HepG2 (cell line): ENCODE data around the gene SMAD3. TPM values are rescaled to one million over a fixed set of nuclear protein-coding genes. Genes with fewer than 3 reads are reported as not detected.

Source experiments
- ESRRA ChIP-seq: sonication (generic); formaldehyde crosslinking; IDR thresholded peaks from 2 replicates; pipeline ENCODE4 v1.5.1; 2020; ENCODE audit warnings: mild to moderate bottlenecking, low read depth, missing genetic modification reagents
- GTF3A ChIP-seq: sonication (generic); formaldehyde crosslinking; conservative IDR thresholded peaks from 2 replicates; pipeline ENCODE4 v1.4.0; 2020; ENCODE audit warnings: mild to moderate bottlenecking, missing genetic modification reagents
- HNF4G ChIP-seq, 2 experiments: sonication (generic) in 1 of 2; formaldehyde crosslinking in 1 of 2; IDR thresholded peaks; 2 replicates each; pipeline versions ENCODE4 v1.4.0 to v1.6.1; 2011 to 2020; ENCODE audit warnings: borderline replicate concordance in 2 of 2, low read depth in 2 of 2, mild to moderate bottlenecking in 2 of 2, low read length in 1 of 2, missing genetic modification reagents in 1 of 2, moderate library complexity in 1 of 2
- JUN ChIP-seq: sonication (generic); formaldehyde crosslinking; IDR thresholded peaks from 2 replicates; pipeline ENCODE4 v1.4.0; 2020; ENCODE audit warnings: mild to moderate bottlenecking, missing genetic modification reagents
- POLR2AphosphoS5 ChIP-seq: IDR thresholded peaks from 2 replicates; pipeline ENCODE4 v1.6.1; 2012; ENCODE audit warnings: low read depth, low read length
- RAD21 ChIP-seq: fragments of 450-650 bp; formaldehyde crosslinking; IDR thresholded peaks from 2 replicates; pipeline ENCODE4 v1.5.0; 2020; ENCODE audit warnings: mild to moderate bottlenecking
- TBX2 ChIP-seq: sonication (generic); formaldehyde crosslinking; IDR thresholded peaks from 2 replicates; pipeline ENCODE4 v1.5.0; 2020; ENCODE audit warnings: missing genetic modification reagents, mild to moderate bottlenecking, borderline replicate concordance
- THAP11 ChIP-seq: IDR thresholded peaks from 2 replicates; pipeline ENCODE4 v1.6.1; 2016; ENCODE audit warnings: missing biosample characterization, missing genetic modification reagents
- TOE1 ChIP-seq: sonication (generic); formaldehyde crosslinking; IDR thresholded peaks from 2 replicates; pipeline ENCODE4 v1.4.0; 2020; ENCODE audit warnings: mild to moderate bottlenecking, missing genetic modification reagents
- U2AF1 ChIP-seq: fragments of 200-400 bp; formaldehyde crosslinking; optimal IDR thresholded peaks from 2 replicates; pipeline ENCODE3; 2017; ENCODE audit warnings: mild to moderate bottlenecking, low read depth, low read length
- XBP1 ChIP-seq: sonication (generic); formaldehyde crosslinking; IDR thresholded peaks from 2 replicates; pipeline ENCODE4 v1.5.0; 2020; ENCODE audit warnings: missing genetic modification reagents
- ZEB1 ChIP-seq: IDR thresholded peaks from 2 replicates; pipeline ENCODE4 v1.6.1; 2012; ENCODE audit warnings: mild to moderate bottlenecking, low read depth, inconsistent platforms; ENCODE audit not compliant: insufficient replicate concordance
- ZFP90 ChIP-seq: sonication (generic); formaldehyde crosslinking; IDR thresholded peaks from 2 replicates; pipeline ENCODE4 v1.8.0; 2022; ENCODE audit warnings: missing genetic modification reagents, mild to moderate bottlenecking, inconsistent platforms, borderline replicate concordance
- ZFY ChIP-seq: sonication (generic); formaldehyde crosslinking; IDR thresholded peaks from 2 replicates; pipeline ENCODE4 v1.4.0; 2020; ENCODE audit warnings: missing genetic modification reagents
- ZMAT3 ChIP-seq: sonication (generic); formaldehyde crosslinking; conservative IDR thresholded peaks from 2 replicates; pipeline ENCODE4 v1.7.0; 2021; ENCODE audit warnings: missing genetic modification reagents
- ZMYM4 ChIP-seq: sonication (generic); formaldehyde crosslinking; IDR thresholded peaks from 2 replicates; pipeline ENCODE4 v1.8.1; 2023; ENCODE audit warnings: mild to moderate bottlenecking, missing genetic modification reagents
- ZNF263 ChIP-seq: sonication (generic); formaldehyde crosslinking; IDR thresholded peaks from 2 replicates; pipeline ENCODE4 v1.4.0; 2020; ENCODE audit warnings: missing genetic modification reagents
- ZNF556 ChIP-seq: sonication (generic); formaldehyde crosslinking; IDR thresholded peaks from 2 replicates; pipeline ENCODE4 v1.4.0; 2020; ENCODE audit warnings: mild to moderate bottlenecking, missing genetic modification reagents, borderline replicate concordance
- ZNF674 ChIP-seq: sonication (generic); formaldehyde crosslinking; IDR thresholded peaks from 2 replicates; pipeline ENCODE4 v1.5.0; 2020; ENCODE audit warnings: low read depth, mild to moderate bottlenecking, missing genetic modification reagents
- ZNF746 ChIP-seq: sonication (generic); formaldehyde crosslinking; IDR thresholded peaks from 2 replicates; pipeline ENCODE4 v1.8.0; 2022; ENCODE audit warnings: mild to moderate bottlenecking, missing genetic modification reagents
- ZNF747 ChIP-seq: sonication (generic); formaldehyde crosslinking; IDR thresholded peaks from 2 replicates; pipeline ENCODE4 v1.8.1; 2023; ENCODE audit warnings: missing genetic modification reagents, mild to moderate bottlenecking, borderline replicate concordance
- polyA plus RNA-seq, 8 experiments: library from polyadenylated mRNA; depleted of rRNA in 3 of 8; stranded (reverse) in 7 of 8; unstranded in 1 of 8; fragments of >200 nt; fragmentation: Illumina TruSeq in 4 of 8; extraction: Trizol in 4 of 8; gene quantifications; 2 replicates each; pipeline versions ENCODE4 v1.2.1 to v1.2.3, GENCODE V29; 2011 to 2016; ENCODE audit warnings: low read depth in 4 of 8, missing spikeins in 1 of 8, mixed read lengths in 1 of 8; ENCODE audit not compliant: insufficient read depth in 1 of 8
- total RNA-seq, 5 experiments: library from RNA; depleted of rRNA; stranded (reverse); fragments of >200 nt; fragmentation: Illumina TruSeq; extraction: Trizol; gene quantifications; 2 replicates each; pipeline ENCODE4 v1.2.3, GENCODE V29; 2016; ENCODE audit warnings: low read depth in 1 of 5
- TF ChIP-seq, protein P1 (sequence below): sonication (generic); formaldehyde crosslinking; IDR thresholded peaks from 2 replicates; pipeline ENCODE4 v1.8.1; 2023; ENCODE audit warnings: mild to moderate bottlenecking, missing genetic modification reagents
- TF ChIP-seq, protein P2 (sequence below): sonication (generic); formaldehyde crosslinking; IDR thresholded peaks from 2 replicates; pipeline ENCODE4 v1.4.0; 2020; ENCODE audit warnings: missing genetic modification reagents, borderline replicate concordance

SMAD3 gene
- total and polyA plus RNA-seq, 2 of the 13 experiments (the other 11 are each of a cell fraction or from before 2014, with no cell fraction given): 8.6 to 56.3 TPM

DNA sequence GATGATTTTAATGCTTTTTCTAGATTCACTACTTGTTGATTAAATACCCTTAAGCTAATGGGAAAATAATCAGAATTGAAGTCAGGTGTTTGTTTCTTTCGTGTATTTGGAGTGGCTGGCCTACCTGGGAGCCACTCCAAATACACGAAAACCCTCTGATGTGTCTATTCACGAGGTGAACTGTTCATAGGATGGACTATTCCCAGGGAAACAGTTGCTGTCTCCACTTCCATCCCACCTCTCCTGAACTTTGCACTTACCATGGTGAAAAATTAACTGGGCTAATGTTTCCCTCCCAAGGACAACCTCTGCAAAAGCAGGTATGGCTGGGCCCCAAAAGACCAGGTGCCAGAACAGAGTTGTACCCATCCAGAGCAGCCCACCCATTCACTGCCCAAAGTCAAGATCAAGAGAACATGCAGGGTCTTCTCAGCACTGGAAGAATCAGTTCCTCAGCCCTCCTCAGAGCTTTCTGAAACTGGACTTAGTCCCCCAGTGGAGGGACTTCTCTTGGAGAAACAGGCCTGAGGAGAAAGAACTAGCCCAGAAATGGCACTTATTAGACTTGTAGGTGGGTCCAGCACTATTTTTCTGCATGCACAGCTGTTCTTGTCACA, 2.9 kb upstream of the SMAD3 start (continued):
- TF ChIP-seq THAP11 (CRISPR knock-in tag): peak; percentile 56; the same call in 1 of the 2 replicates
- TF ChIP-seq JUN (CRISPR knock-in tag): 0 out of 2 replicates have a peak, but pooled peaks have one; percentile 30
- TF ChIP-seq ZNF674 (CRISPR knock-in tag): no peak
- TF ChIP-seq, protein P1, sequence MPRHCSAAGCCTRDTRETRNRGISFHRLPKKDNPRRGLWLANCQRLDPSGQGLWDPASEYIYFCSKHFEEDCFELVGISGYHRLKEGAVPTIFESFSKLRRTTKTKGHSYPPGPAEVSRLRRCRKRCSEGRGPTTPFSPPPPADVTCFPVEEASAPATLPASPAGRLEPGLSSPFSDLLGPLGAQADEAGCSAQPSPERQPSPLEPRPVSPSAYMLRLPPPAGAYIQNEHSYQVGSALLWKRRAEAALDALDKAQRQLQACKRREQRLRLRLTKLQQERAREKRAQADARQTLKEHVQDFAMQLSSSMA (CRISPR knock-in tag): no peak
- TF ChIP-seq RAD21 (CRISPR knock-in tag): peak; percentile 41
- peak; percentile 57; the same call in 1 of the 2 replicates for TF ChIP-seq TBX2
- no peak for TF ChIP-seq GTF3A (CRISPR knock-in tag)
- peak; percentile 90 for TF ChIP-seq POLR2AphosphoS5
- TF ChIP-seq ZNF263 (CRISPR knock-in tag): peak; percentile 44; the same call in 1 of the 2 replicates
- TF ChIP-seq ZMAT3 (CRISPR knock-in tag): peak; percentile 25; the same call in 1 of the 2 replicates
- no peak for TF ChIP-seq XBP1 (CRISPR knock-in tag)
- TF ChIP-seq U2AF1: peak; percentile 43
- no peak for TF ChIP-seq ZFP90 (CRISPR knock-in tag)
- TF ChIP-seq TOE1 (CRISPR knock-in tag): 0 out of 2 replicates have a peak, but pooled peaks have one; percentile 18
- TF ChIP-seq ZEB1: peak; percentile 87
- TF ChIP-seq ZNF556 (CRISPR knock-in tag): 0 out of 2 replicates have a peak, but pooled peaks have one; percentile 25
- peak; percentile 61 for TF ChIP-seq ZFY (CRISPR knock-in tag)
- no peak for TF ChIP-seq ZNF747 (CRISPR knock-in tag)
- 0 out of 2 replicates have a peak, but pooled peaks have one; percentile 36 for TF ChIP-seq ZMYM4
- peak; percentile 80; the same call in 1 of the 2 replicates for TF ChIP-seq HNF4G (IDR thresholded peaks at IDR 0.05; ENCODE audit: borderline replicate concordance, low read depth, low read length)
- no peak; the same call in 1 of the 2 replicates for TF ChIP-seq HNF4G (CRISPR knock-in tag; IDR thresholded peaks at IDR 0.05; ENCODE audit: borderline replicate concordance, low read depth)
- TF ChIP-seq, protein P2, sequence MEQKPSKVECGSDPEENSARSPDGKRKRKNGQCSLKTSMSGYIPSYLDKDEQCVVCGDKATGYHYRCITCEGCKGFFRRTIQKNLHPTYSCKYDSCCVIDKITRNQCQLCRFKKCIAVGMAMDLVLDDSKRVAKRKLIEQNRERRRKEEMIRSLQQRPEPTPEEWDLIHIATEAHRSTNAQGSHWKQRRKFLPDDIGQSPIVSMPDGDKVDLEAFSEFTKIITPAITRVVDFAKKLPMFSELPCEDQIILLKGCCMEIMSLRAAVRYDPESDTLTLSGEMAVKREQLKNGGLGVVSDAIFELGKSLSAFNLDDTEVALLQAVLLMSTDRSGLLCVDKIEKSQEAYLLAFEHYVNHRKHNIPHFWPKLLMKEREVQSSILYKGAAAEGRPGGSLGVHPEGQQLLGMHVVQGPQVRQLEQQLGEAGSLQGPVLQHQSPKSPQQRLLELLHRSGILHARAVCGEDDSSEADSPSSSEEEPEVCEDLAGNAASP (CRISPR knock-in tag): 0 out of 2 replicates have a peak, but pooled peaks have one; percentile 12
- peak; percentile 51; the same call in 1 of the 2 replicates for TF ChIP-seq ZNF746 (CRISPR knock-in tag)
- TF ChIP-seq ESRRA (CRISPR knock-in tag): 0 out of 2 replicates have a peak, but pooled peaks have one; percentile 14
